Measurements from ENCODE around the gene PPT2. TPM values are rescaled to one million over a fixed set of nuclear protein-coding genes. Genes with fewer than 3 reads are reported as not detected.
A peak's percentile ranks its signal among the peaks of the same experiment; 100 is the strongest.

The PPT2 gene
- total RNA-seq, 1 experiment from 2014 or later, result 70.9 TPM

GRCh38 chr6:32151863-32152768 lies 1.8 kb upstream of the PPT2 start, which contains the start of gene PRRT1:
Gene PRRT1, minus strand, starts transcription at chr6:32151939. Its CDS starts 112 bp downstream, at chr6:32151827.
- ChIA-PET POLR2A (ENCODE audit: low non-redundant PET) (no interaction called here), CTCF (no interaction called here)
- no peaks in the 10 kb centered on the region for H3K27me3 ChIP-seq (replicated peaks; ENCODE audit: insufficient read depth, low read depth, low read length, poor library complexity)
- no TSS peak for BruUV-seq (replicated peaks)
- H3K27ac ChIP-seq (ENCODE audit: low read depth, low read length, poor library complexity, severe bottlenecking), result peak within 1 kb of the TSS; percentile 90
- H3K36me3 ChIP-seq (ENCODE audit: insufficient read depth, low read length, poor library complexity, severe bottlenecking), result peaks cover 14% of the 10 kb centered on the region
- TF ChIP-seq EZH2 (IDR thresholded peaks at IDR 0.05; ENCODE audit: borderline replicate concordance, low read depth, low read length, poor library complexity, severe bottlenecking) (no peak), CTCF (conservative IDR thresholded peaks at IDR 0.05; ENCODE audit: low read depth, low read length) (no peak)
- no peak for DNase-seq (ENCODE audit: low spot score)
- no peaks in the 10 kb centered on the region for H3K9me3 ChIP-seq (ENCODE audit: low read depth, low read length, poor library complexity, severe bottlenecking)
- peak within 1 kb of the TSS; percentile 75 for H3K4me3 ChIP-seq (ENCODE audit: low read depth, low read length, poor library complexity, severe bottlenecking)
- intact Hi-C loops (cut with micrococcal nuclease; ENCODE audit: unreplicated experiment), result no loop called here
- H3K4me1 ChIP-seq (ENCODE audit: insufficient read depth, low read length, poor library complexity, severe bottlenecking), result peaks cover 24% of the 10 kb centered on the region

GRCh38 chr6:32152769-32153563 lies 975 bp upstream of the PPT2 start:
- TF ChIP-seq CTCF (conservative IDR thresholded peaks at IDR 0.05; ENCODE audit: low read depth, low read length), result no peak
- no peak for TF ChIP-seq EZH2 (IDR thresholded peaks at IDR 0.05; ENCODE audit: borderline replicate concordance, low read depth, low read length, poor library complexity, severe bottlenecking)
- Histone ChIP-seq H3K27me3 (replicated peaks; ENCODE audit: insufficient read depth, low read depth, low read length, poor library complexity) (no peaks in the 10 kb centered on the region), H3K4me3 (ENCODE audit: low read depth, low read length, poor library complexity, severe bottlenecking) (peak overlapping the region; percentile 75), H3K9me3 (ENCODE audit: low read depth, low read length, poor library complexity, severe bottlenecking) (no peaks in the 10 kb centered on the region), H3K4me1 (ENCODE audit: insufficient read depth, low read length, poor library complexity, severe bottlenecking) (peaks cover 24% of the 10 kb centered on the region), H3K27ac (ENCODE audit: low read depth, low read length, poor library complexity, severe bottlenecking) (peak overlapping the region; percentile 90), H3K36me3 (ENCODE audit: insufficient read depth, low read length, poor library complexity, severe bottlenecking) (peaks cover 22% of the 10 kb centered on the region)
- POLR2A ChIA-PET (ENCODE audit: low non-redundant PET), result no interaction called here
- TSS peak; percentile 56 for BruUV-seq (replicated peaks)
- intact Hi-C loops (cut with micrococcal nuclease; ENCODE audit: unreplicated experiment), result no loop called here
- DNase-seq (ENCODE audit: low spot score), result no peak
- CTCF ChIA-PET, result no interaction called here

GRCh38 chr6:32154514-32155161 lies 697 bp downstream of the PPT2 start:
- Histone ChIP-seq H3K36me3 (ENCODE audit: insufficient read depth, low read length, poor library complexity, severe bottlenecking) (peaks cover 29% of the 10 kb centered on the region), H3K27ac (ENCODE audit: low read depth, low read length, poor library complexity, severe bottlenecking) (peak overlapping the region; percentile 90), H3K4me1 (ENCODE audit: insufficient read depth, low read length, poor library complexity, severe bottlenecking) (peaks cover 24% of the 10 kb centered on the region), H3K4me3 (ENCODE audit: low read depth, low read length, poor library complexity, severe bottlenecking) (peak overlapping the region; percentile 75), H3K27me3 (replicated peaks; ENCODE audit: insufficient read depth, low read depth, low read length, poor library complexity) (no peaks in the 10 kb centered on the region), H3K9me3 (ENCODE audit: low read depth, low read length, poor library complexity, severe bottlenecking) (no peaks in the 10 kb centered on the region)
- DNase-seq (ENCODE audit: low spot score), result peak; percentile 60
- TSS peak; percentile 55 for BruUV-seq (replicated peaks)
- intact Hi-C loops (cut with micrococcal nuclease; ENCODE audit: unreplicated experiment), result no loop called here
- ChIA-PET CTCF (no interaction called here), POLR2A (ENCODE audit: low non-redundant PET) (no interaction called here)
- TF ChIP-seq CTCF (conservative IDR thresholded peaks at IDR 0.05; ENCODE audit: low read depth, low read length) (peak; percentile 55), EZH2 (IDR thresholded peaks at IDR 0.05; ENCODE audit: borderline replicate concordance, low read depth, low read length, poor library complexity, severe bottlenecking) (no peak)
